Stomach (tissue), 9 donors: ENCODE measurements around the gene TAX1BP1. TPM values are rescaled to one million over a fixed set of nuclear protein-coding genes. Genes with fewer than 3 reads are reported as not detected.

ENCODE experiments used
- DNase-seq, 2 donors: peaks; one replicate each; pipeline versions ENCODE4 v3.0.0 to v3.0.0-alpha.2; 2013 to 2019
- H3K27ac ChIP-seq, 5 donors: fragments of 200-600 bp in 4 of 5; sonication (generic) in 4 of 5; one replicate each; pipeline ENCODE4 v1.5.1; 2013 to 2019; ENCODE audit warnings: mild to moderate bottlenecking in 1 of 5, moderate library complexity in 1 of 5
- H3K27me3 ChIP-seq, 3 donors: fragments of 200-600 bp; sonication (generic); one replicate each; pipeline ENCODE4 v1.5.1; 2017 to 2019; ENCODE audit warnings: mixed run types in 1 of 3
- H3K36me3 ChIP-seq, 4 donors: fragments of 200-600 bp; sonication (generic); 1 replicate in 3 of 4; 2 replicates in 1 of 4; pipeline ENCODE4 v1.5.1; 2016 to 2019
- H3K4me1 ChIP-seq, 4 donors: fragments of 200-600 bp; sonication (generic); one replicate each; pipeline ENCODE4 v1.5.1; 2016 to 2019
- H3K4me3 ChIP-seq, 4 donors: fragments of 200-600 bp; sonication (generic) in 3 of 4; one replicate each; pipeline ENCODE4 v1.5.1; 2016 to 2019; ENCODE audit warnings: mild to moderate bottlenecking in 1 of 4
- H3K9me3 ChIP-seq, 4 donors: fragments of 200-600 bp; sonication (generic); one replicate each; pipeline ENCODE4 v1.5.1; 2016 to 2019
- EP300 ChIP-seq: sonication (generic); formaldehyde crosslinking; IDR thresholded peaks from one replicate; pipeline ENCODE4 v1.6.1; 2017; ENCODE audit warnings: antibody characterized with exemption
- POLR2A ChIP-seq, 4 donors: fragments of 450-650 bp; IDR thresholded peaks; one replicate each; pipeline ENCODE4 v1.6.1; 2016; ENCODE audit warnings: antibody characterized with exemption in 4 of 4, control low read depth in 2 of 4, mild to moderate bottlenecking in 1 of 4, moderate library complexity in 1 of 4
- POLR2AphosphoS5 ChIP-seq, 3 donors: sonication (generic); formaldehyde crosslinking; IDR thresholded peaks; one replicate each; pipeline ENCODE4 v1.6.1; 2016; ENCODE audit warnings: antibody characterized with exemption in 3 of 3
- WGBS, 5 donors: extraction: QIAGEN DNeasy Blood & Tissue Kit in 3 of 5; methylation state at CpG; one replicate each; pipeline versions ENCODE4 v1.1.5 to v1.1.7; 2013 to 2018; 5-methylcytosine and 5-hydroxymethylcytosine counted together
- intact Hi-C: fragments of 100-400 bp; cut with DNase I; formaldehyde crosslinking; loops from one replicate; pipeline ENCODE4 v1.15.1; 2023; ENCODE audit warnings: low total_unique reads
- polyA plus RNA-seq, 3 donors: library from polyadenylated mRNA; stranded (reverse); fragments of 200-250 nt; gene quantifications; one replicate each; pipeline ENCODE4 v1.2.3, GENCODE V29; 2013
- total RNA-seq, 5 donors: library from RNA; depleted of rRNA; stranded (reverse); fragments of >200 nt; gene quantifications; one replicate each; pipeline versions ENCODE4 v1.1.0 to v1.2.3, GENCODE V29; 2014 to 2016
- TF ChIP-seq, protein P1 (sequence below), 7 experiments: fragments of 450-650 bp in 4 of 7; fragments of 200-600 bp in 3 of 7; sonication (generic) in 3 of 7; IDR thresholded peaks; one replicate each; pipeline ENCODE4 v1.5.1; 2016 to 2019; ENCODE audit warnings: antibody characterized with exemption in 7 of 7, control low read depth in 2 of 7, mild to moderate bottlenecking in 1 of 7
- donor health status: healthy with polysubstance abuse.
- donor health status: Bipolar disorder and iron deficiency.
- donor health status: healthy.

The TAX1BP1 gene
- total and polyA plus RNA-seq, 8 donors: 43.4 to 199 (median 71.0) TPM

GRCh38 chr7:27695096-27695495, 44.9 kb upstream of the TAX1BP1 start:
- Histone ChIP-seq H3K27ac (no peak overlapping the region), H3K9me3 (no peaks in the 10 kb centered on the region), H3K4me3 (no peak overlapping the region), H3K27me3 (no peaks in the 10 kb centered on the region), H3K36me3 (no peaks in the 10 kb centered on the region), H3K4me1 (peaks cover 0 to 5% (median 0%) of the 10 kb centered on the region in 4 donors)
- WGBS, 5 donors: 85 to 94% (median 90%) methylated on average over 4 of the region's 4 CpGs
- TF ChIP-seq EP300: no peak
- TF ChIP-seq POLR2AphosphoS5 (IDR thresholded peaks at IDR 0.05): no peak
- no peak for TF ChIP-seq POLR2A (IDR thresholded peaks at IDR 0.05)
- TF ChIP-seq, protein P1, sequence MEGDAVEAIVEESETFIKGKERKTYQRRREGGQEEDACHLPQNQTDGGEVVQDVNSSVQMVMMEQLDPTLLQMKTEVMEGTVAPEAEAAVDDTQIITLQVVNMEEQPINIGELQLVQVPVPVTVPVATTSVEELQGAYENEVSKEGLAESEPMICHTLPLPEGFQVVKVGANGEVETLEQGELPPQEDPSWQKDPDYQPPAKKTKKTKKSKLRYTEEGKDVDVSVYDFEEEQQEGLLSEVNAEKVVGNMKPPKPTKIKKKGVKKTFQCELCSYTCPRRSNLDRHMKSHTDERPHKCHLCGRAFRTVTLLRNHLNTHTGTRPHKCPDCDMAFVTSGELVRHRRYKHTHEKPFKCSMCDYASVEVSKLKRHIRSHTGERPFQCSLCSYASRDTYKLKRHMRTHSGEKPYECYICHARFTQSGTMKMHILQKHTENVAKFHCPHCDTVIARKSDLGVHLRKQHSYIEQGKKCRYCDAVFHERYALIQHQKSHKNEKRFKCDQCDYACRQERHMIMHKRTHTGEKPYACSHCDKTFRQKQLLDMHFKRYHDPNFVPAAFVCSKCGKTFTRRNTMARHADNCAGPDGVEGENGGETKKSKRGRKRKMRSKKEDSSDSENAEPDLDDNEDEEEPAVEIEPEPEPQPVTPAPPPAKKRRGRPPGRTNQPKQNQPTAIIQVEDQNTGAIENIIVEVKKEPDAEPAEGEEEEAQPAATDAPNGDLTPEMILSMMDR (IDR thresholded peaks at IDR 0.05): no peak
- intact Hi-C loops: no loop called here
- no peak for DNase-seq

GRCh38 chr7:27697861-27698430, 42.0 kb upstream of the TAX1BP1 start:
- peak in 2 of 3 donors; percentile 43 to 53 for TF ChIP-seq POLR2AphosphoS5 (IDR thresholded peaks at IDR 0.05)
- no peak for TF ChIP-seq POLR2A (IDR thresholded peaks at IDR 0.05)

GRCh38 chr7:27699751-27700150, 40.2 kb upstream of the TAX1BP1 start:
- DNase-seq: no peak
- Histone ChIP-seq H3K27me3 (peaks cover 0 to 4% (median 0%) of the 10 kb centered on the region in 3 donors), H3K27ac (no peak overlapping the region), H3K9me3 (no peaks in the 10 kb centered on the region), H3K4me3 (no peak overlapping the region), H3K4me1 (peaks cover 0 to 5% (median 0%) of the 10 kb centered on the region in 4 donors), H3K36me3 (no peaks in the 10 kb centered on the region)
- TF ChIP-seq EP300 (no peak), POLR2A (IDR thresholded peaks at IDR 0.05) (no peak), POLR2AphosphoS5 (IDR thresholded peaks at IDR 0.05) (no peak)
- TF ChIP-seq, protein P1 (IDR thresholded peaks at IDR 0.05): no peak
- WGBS, 5 donors: 91 to 100% (median 96%) methylated on average over 2 of the region's 2 CpGs
- intact Hi-C loops: no loop called here

More at GRCh38 chr7:27697861-27698430, 42.0 kb upstream of the TAX1BP1 start:
- peaks cover 0 to 4% (median 0%) of the 10 kb centered on the region in 3 donors for H3K27me3 ChIP-seq
- DNase-seq: peak; percentile 59 to 86
- intact Hi-C loops: no loop called here
- no peaks in the 10 kb centered on the region for H3K36me3 ChIP-seq
- no peaks in the 10 kb centered on the region for H3K9me3 ChIP-seq
- H3K4me3 ChIP-seq: no peak overlapping the region
- H3K4me1 ChIP-seq: peaks cover 0 to 5% (median 0%) of the 10 kb centered on the region in 4 donors
- 31 to 42% (median 38%) methylated on average over 3 of the region's 3 CpGs for WGBS, 5 donors
- peak overlapping the region in 3 of 5 donors; percentile 46 to 74 (median 69) for H3K27ac ChIP-seq

DNA sequence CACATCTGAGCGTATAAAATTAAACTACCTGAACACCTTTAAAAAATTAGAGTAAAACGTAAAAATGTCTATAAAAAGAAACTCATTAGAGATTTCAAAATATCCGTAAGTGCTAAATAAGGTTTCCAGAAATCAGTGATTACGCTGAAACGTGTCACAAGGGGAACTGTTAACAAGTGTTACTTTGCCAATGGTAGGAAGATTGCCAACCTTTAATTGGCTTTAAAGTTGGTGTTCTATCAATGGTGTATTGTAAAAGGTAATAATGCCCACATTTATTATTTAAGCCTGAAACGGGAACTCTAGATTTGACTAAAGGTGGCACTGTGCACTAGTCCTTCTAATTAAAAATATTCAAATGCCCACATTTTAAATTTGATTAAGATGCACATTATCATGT, 39.5 kb upstream of the TAX1BP1 start:
- Histone ChIP-seq H3K4me3 (no peak overlapping the region), H3K36me3 (no peaks in the 10 kb centered on the region)

More for the DNA sequence above, 39.5 kb upstream of the TAX1BP1 start:
- no peaks in the 10 kb centered on the region for H3K9me3 ChIP-seq
- no peak for DNase-seq
- peaks cover 0 to 4% (median 0%) of the 10 kb centered on the region in 3 donors for H3K27me3 ChIP-seq
- intact Hi-C loops: no loop called here
- WGBS, 5 donors: 29 to 62% (median 55%) methylated on average over 6 of the region's 6 CpGs
- TF ChIP-seq EP300 (no peak), POLR2AphosphoS5 (IDR thresholded peaks at IDR 0.05) (no peak), POLR2A (IDR thresholded peaks at IDR 0.05) (no peak)
- TF ChIP-seq, protein P1 (IDR thresholded peaks at IDR 0.05): no peak
- no peak overlapping the region for H3K27ac ChIP-seq
- peaks cover 0 to 5% (median 0%) of the 10 kb centered on the region in 4 donors for H3K4me1 ChIP-seq
